HG03378 (cell line): ENCODE data around the gene KIF26B.
"Not testable (repeated sequence)": the region's sequence is repeated elsewhere in the genome, so short reads cannot be mapped to it uniquely, and the experiment has no call there.

ENCODE experiments used
- ATAC-seq: cut with Tn5 transposase; IDR thresholded peaks from one replicate; pipeline ENCODE4 v1.9.1; 2021; ENCODE audit warnings: mild to moderate bottlenecking, moderate library complexity; ENCODE audit not compliant: unreplicated experiment

The KIF26B gene

DNA sequence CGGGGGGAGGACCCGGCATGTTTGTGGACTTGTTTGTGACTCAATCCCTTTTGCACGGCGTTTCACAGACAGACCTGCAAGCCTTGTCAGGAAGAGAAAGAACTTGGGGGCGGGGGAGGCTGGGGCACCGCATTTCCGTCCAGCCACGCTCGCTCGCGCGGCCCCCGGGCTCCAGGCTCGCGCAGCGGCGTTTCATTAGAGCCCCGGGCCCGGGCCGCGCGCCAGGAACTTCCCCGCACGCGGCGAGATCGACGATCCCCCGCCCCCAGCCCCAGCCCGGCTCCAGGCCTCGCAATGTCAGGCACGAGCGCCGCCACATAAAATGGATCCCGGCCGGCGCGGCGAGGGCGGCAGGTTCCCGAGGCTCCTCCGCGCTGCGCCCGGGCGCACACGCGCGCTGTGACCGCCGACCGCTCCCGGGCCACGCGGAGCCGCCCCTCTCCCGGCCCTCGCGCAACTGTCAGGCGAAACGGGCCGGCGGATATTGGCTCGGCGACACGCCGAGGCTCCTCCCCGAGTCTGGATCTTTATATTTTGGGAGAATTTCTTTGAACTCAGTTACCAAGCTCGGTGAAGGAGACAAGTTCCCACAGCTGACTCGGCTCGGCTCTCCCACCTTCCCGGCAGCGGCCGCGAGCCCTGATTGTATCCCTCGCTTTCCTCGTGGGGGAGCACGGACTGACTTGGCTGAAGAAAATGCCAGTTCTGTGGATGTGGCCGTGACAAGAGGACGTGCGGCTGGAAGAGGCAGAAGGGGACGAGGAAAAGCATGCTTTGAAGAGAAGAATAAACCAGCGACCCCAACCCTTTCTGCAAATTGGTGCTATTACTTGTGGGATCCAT lies at the start of gene KIF26B:
TSS of gene KIF26B (plus strand) at position 557 of the 843 bp plus-strand sequence. CDS start 440 bp downstream, outside the sequence.
- ATAC-seq, result no peak

DNA sequence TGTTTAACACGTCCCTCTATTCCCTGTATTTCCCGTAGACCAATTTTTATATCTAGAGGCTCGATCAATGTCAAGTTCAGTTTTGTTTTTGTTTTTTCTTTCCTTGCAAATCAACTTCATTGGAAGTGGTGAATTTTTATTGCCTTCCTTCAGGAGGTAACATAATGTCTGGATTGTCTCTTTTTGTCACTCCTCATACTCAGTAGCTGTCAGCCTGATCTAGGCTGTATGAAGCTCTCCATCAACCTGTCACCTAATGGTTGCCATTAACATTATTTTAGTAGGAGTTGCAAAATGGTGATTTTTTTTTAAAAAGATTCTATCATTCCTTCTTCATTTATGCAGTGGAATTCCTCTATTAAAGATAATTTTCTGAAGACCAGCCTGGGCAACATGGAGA lies 49.7 kb upstream of the KIF26B start:
- no peak for ATAC-seq

DNA sequence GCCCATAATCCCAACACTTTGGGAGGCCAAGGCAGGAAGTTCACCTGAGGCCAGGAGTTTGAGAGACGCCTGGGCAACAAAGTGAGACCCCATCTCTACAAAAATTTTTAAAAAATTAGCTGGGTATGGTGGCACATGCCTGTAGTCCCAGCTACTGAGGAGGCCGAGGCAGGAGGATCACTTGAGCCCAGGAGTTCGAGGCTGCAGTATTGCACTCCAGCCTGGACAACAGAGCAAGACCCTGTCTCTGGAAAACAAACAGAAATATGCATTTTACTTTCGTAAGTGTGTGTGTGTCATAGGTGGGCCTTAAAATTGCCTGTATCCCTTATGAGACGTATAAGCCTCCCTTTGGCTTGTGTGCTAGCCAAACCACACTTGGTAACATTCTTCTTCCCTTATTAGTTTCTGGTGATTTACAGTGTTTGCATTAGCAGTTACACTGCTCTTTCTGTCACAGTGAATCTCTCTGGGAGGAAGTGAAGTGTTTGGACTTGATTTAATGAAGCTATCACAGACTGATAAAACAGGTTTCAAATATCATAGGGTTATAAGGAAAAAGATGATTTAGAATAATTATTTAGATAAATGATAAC lies 48.9 kb upstream of the KIF26B start:
- ATAC-seq, result no peak

DNA sequence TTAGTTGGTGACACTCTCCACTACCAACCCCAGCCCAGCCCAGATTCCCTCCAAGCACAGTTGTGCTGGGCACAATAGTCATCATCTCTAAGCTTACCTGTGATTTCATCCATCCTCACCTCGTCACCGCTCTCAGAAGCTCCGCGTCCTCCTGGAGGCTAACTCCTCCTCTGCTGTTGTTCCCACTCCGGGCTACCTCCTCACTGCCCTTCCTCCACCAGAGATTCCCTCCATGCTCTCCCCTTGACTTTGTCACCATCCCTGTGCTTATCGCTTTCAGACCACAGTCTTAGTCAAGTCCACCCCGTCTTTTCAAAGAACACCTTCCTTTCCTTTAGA lies 47.0 kb upstream of the KIF26B start:
- ATAC-seq, result no peak

DNA sequence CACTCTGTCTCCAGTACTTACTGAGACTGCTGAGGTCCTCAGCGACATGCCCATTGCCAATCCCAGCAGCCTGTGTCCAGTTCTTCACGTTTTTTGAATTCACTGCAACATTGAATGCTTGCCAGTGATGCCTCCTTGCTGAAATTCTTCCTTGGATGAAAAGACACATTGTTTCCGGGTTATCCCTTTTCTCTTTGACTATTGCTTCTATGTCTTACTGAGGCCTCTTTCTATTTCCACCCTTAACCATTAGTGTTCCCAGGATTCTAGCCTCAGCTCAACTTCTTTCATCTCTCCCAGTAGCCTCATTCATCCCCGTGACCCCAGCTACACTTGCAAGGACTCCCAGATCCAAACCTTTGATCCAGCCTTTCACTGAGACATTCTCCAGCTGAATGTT lies 46.5 kb upstream of the KIF26B start:
- ATAC-seq, result no peak

DNA sequence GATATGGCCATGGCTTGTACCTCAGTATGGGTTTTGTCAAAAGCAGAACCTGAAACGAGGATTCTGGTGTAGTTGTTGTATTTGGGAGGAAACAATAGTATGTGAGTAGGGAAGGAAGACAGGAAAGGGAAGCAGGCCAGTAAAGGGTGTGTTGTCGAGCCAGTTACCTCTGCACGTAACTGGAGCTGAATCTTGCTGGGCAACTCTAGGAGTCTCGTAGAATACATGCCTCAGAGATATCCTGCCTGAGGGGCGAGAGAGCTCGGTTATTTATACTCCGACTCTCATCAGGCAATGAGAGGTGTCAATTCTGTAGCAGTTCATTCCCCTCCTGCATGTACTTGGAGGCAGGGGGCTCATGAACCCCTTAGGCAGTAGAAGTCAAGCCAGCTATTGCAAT lies 45.9 kb upstream of the KIF26B start:
- ATAC-seq, result no peak

DNA sequence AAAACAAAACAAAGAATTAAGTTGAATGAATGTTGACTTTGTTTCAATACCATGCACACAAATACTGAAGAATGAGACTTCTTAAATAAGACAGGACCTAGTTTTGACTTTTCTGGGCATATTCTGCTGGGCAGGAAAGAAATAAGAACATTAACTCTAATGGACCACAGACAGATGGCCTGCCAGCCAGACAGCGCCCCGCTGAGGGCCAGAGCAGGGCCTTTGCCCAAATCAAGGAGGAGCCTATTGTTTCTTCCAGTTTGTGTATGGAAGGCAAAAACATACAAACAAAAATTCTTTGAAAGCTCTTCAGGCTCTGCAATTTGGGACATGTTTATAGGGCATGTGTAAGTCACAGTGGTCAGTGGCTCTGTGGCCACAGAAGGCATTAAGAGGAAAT lies 44.4 kb upstream of the KIF26B start:
- ATAC-seq, result no peak

DNA sequence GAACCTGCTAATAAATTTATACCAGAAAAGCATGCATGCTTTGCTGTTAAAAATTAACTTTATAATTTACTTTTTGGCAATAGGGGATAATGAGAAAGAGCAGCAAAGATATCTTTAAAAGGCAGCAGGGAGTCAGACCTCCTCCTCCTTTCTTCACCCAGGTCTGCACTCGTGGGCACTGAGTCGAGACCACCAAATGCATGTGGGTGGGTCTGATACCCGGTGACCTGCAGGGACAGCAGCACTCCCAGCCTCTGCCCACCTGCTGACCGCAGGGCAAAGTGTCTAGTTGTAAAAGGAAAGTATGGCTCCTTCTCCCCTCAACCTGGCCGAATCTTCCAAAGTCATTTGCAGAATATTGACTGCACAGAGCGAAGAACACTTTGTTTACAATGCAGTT lies 43.7 kb upstream of the KIF26B start:
- ATAC-seq, result no peak

DNA sequence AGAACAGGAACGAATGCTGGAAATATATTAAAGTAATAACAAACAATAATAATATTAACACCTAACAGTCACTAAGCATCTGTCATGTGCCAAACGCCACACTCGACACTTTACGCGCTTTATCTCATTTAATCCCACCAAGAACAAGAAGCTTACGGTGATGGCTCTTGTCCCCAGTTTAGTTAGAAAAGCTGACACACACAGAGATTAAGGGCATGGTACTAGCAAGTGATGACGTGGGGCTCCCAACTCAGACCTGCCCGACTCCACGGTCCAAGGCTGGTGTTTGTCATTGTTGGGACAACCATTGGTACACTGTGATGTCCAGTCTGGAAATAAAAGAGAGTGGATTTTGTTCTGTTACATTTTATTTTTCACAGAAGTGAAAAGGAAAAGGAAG lies 41.1 kb upstream of the KIF26B start:
- no peak for ATAC-seq

DNA sequence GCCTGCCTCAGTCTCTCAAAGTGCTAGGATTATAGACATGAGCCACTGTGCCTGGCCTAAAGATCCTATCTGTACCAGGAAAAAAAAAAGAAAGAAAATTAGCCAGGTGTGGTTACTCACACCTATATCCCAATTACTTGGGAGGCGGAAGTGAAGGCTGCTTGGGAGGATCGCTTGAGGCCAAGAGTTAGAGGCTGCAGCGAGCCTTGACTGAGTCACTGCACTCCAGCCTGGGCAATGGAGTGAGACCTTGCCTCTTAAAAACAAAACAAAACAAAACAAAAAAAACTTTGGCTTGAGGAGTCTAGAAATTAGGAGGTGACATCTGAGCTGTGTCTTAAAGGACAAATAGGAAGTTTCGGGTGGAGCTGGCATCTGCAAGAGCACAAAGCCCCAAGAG lies 38.7 kb upstream of the KIF26B start:
- ATAC-seq, result no peak

DNA sequence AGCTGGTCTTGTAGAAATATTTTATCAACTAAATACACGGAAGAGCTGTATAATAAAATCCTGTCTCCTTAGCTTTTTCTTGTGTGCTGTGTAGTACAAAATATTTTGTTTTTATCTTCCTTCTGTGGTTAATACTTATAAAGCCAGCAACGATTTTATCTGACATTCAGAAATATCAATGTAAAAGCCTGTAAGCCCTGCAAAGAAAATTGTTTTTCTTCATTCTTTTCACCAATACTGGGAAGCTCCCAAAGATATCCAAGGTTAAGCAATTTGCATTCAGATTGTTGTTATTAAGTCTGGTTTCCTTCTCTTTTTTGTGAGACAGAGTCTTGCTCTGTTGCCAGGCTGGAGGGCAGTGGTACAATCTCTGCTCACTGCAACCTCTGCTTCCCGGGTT lies 38.0 kb upstream of the KIF26B start:
- ATAC-seq, result no peak

DNA sequence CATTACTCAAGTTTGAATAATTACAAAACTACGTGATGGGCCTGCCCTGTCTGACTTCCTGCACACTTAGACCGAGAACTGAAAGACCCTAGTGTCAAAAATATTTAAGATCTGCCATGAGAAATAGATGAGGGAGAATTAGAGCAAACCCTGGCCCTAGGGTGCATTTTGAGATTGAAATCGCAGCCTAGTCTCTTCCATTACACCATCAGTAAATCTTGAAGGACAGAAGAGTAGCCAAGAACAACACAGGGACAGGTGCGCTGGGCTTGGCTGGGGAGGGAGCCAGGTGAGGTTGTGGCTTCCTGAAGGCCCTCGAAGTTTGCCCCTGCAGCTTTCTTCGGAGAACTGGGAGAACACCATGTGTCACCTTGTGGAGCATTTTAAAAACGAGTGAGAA lies 36.7 kb upstream of the KIF26B start:
- ATAC-seq, result no peak

DNA sequence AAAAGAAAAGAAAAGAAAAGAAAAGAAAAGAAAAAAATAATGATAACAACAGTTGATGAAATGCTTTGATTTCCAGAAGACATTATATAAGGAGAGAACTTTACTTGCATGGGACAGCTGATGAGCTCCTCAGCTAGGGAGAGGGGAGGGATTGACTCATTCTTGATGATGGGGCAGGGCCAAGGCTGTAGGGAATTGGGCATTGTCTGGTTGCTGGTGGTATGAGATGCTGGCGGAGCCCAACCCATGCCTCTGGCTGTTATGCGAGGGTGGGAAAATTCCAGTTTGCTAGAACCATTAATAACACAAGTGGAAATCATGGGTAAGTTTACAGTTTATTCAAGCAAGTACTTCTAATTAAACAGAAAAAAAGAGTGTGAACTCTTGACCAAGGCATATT lies 36.0 kb upstream of the KIF26B start:
- no peak for ATAC-seq

DNA sequence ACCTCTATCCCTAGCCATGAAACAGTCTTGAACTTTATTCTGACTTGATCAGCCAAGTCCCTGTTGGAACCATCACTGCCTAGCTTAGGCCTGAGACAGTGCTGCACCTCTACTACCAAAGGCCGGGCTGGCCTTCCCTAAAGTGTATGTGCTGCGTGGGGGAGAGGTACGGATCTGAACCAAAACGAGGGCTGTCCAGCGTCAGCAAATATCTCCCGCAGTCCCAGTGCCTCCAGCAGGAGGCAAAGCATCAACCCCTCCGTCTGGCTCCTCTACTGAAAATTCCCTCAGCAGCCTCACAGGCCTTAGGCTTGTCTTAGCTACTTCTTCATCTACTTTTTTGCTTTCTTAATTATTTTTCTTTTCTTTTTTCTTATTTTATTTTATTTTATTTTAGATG lies 33.3 kb upstream of the KIF26B start:
- no peak for ATAC-seq

DNA sequence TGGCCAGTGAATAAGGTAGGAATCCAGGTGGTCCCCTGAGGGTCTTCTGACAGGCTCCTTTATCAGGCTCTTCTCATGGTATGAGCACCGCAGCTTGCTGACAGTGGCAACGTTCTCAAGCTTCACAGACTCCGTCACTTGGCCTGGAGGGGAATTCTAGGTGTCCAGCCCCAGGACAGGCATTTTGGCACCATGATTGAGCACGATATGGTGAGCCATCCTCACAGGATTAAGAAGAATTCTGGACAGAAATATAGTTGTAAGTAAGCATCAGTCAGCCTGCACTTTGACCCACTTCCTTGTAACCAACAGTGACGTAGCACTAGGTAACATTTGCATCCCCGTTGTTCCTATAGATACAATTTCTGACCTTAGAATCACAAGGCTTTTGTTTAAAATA lies 30.5 kb upstream of the KIF26B start:
- no peak for ATAC-seq

DNA sequence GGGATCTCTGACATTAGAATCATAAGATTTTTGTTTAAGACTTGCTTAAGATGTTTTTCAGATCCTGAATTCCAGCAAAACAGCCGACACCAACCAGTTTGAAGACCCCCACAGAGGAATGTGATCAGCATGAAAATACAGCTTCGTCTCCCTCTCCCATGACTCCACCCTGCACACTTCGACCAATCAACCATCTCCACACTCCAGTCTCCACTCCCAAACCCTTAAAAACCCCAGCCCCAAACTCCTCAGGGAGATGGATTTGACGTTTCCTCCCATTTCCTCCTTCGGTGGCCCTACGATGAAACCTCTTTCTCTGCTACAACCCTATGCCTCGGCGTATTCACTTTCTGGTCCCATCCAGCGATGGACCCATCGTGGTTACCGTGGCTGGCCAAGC lies 30.1 kb upstream of the KIF26B start:
- no peak for ATAC-seq

DNA sequence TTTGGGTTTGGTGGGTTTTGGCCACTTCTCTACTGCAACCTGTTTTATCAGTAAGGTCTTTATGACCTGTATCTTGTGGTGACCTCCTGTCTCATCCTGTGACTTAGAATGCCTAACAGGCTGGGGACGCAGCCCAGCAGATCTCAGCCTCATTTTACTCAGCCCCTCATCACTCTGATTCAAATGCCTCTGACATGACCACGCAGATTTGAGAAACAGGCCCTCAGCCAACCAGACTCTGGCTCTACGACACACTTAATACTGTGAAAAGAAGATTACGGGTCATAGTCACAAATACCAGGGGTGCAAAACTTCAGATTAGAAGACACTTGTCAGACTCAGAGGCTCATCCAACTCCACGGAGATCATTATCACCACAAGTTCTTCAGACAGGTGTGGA lies 28.3 kb upstream of the KIF26B start:
- ATAC-seq, result no peak

DNA sequence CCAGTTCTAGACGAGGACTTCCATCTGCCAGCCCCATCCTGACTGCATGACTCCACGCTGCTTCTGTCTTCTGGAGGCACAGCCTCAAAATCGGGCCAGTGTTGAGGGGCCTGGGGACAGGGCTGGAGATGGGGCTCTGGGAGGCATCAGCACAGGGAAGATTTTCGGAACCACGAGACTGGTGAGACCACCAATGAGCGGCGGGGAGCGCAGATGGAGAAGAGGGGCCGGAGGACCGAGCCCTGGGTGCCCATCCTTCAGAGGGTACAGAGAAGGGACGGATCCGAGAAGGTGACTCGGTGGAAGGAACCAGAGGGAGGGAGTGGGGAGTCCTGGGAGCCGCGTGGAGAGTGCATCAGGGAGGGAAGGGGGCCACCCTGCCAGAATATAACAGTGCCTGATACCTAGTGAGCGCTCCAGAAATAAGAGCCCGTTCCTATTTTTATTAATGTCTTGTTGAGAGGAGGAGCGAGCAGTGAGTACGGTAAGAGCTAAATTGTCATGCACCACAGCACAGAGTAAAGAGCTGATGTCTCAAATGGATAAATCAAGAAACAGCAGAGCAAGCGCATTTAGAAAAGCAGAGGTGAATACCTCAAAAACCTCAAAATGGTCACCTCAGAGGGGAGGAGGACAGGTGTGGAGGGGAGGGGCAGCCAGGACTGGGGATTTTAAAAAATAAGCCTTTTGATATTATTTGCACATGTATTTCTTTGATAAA lies 26.2 kb upstream of the KIF26B start:
- ATAC-seq, result no peak

DNA sequence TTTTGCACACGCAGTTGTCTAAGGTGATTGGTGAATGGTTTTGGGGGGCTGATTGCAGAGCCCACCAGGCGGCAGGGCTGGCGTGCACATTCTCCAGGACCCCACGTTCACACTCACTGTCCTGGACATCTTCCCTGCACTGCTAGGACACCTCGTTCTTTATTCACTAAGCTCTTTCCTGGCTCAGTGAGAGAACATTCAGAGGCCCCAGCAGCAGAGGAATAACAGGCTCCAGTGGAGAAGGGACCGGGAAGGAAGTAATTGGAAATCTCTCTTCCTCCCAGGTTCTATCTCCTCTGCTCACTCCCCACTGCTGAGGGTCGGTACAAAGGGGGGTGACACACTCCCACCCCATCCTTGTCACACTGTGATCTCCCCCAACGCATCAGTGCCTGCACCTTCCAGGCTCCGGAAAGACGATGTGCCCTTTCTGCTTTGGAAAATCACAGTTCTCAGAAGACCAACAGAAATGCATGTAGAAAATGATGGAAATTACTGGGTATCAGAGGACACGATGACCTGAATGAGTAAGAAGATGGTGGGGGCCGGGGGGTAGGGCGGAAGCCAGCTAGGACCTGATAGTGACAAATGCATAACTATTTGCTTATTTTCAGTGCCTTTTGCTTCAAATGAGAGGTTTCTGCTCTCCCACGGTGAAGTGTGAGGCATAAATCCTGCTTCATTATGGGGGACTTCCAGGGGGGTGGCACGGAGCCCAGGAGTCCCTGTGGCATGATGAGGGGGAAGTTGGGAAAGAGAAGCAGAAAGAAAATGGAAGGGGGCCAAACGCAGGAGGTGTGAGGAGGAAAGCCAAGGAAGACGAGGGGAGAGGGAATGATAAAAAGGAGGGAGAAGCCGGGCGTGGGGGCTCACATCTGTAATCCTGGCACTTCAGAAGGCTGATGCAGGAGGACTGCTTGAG lies 25.2 kb upstream of the KIF26B start:
- no peak for ATAC-seq

DNA sequence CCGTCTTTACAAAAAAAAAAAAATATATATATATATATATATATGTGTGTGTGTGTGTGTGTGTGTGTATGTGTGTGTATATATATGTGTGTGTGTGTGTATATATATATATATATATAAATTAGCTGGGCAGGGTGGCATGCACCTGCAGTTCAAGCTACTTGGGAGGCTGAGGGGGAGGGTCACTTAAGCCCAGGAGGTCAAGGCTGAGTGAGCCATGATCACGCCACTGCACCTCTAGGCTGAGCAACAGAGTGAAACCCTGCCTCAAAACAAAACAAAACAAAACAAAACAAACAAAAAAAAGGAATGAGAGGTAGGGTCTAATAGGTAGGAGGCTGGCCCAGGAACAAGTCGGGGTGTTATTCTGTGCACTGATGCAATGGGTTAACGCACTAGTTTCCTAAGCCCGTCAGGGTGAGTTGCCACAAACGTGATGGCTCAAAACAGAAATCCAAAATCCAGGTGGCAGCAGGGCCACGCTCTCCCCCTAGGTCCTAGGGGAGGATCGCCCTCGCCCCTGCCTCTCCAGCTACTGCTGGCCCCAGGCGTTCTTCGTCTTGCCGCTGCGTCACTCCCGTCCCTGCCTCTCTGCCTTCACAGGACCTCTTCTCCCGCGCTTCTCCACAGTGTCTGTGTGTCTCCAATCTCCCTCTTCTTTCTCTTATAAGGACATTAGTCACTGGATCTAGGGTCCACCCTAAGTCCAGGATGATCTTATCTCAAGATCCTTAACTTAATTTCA lies 24.3 kb upstream of the KIF26B start:
- not testable (repeated sequence) for ATAC-seq
